HEK293 (cell line): ENCODE measurements around the gene BBX.

Source experiments
- BCL11A ChIP-seq: fragments of 450-650 bp; formaldehyde crosslinking; IDR thresholded peaks from 2 replicates; pipeline ENCODE4 v1.5.1; 2016; ENCODE audit warnings: low read depth, missing biosample characterization, missing genetic modification characterization
- FEZF1 ChIP-seq: fragments of 450-650 bp; formaldehyde crosslinking; IDR thresholded peaks from 2 replicates; pipeline ENCODE4 v1.5.1; 2016; ENCODE audit warnings: missing biosample characterization, missing genetic modification characterization
- GLIS1 ChIP-seq: fragments of 450-650 bp; formaldehyde crosslinking; IDR thresholded peaks from 2 replicates; pipeline ENCODE4 v1.5.1; 2016; ENCODE audit warnings: missing biosample characterization, missing genetic modification characterization
- HOXA7 ChIP-seq: sonication (generic); formaldehyde crosslinking; IDR thresholded peaks from 2 replicates; pipeline ENCODE4 v1.8.1; 2022; ENCODE audit warnings: missing genetic modification reagents, borderline replicate concordance
- KLF10 ChIP-seq: fragments of 450-650 bp; IDR thresholded peaks from 2 replicates; pipeline ENCODE4 v1.5.1; 2018; ENCODE audit warnings: missing biosample characterization, mild to moderate bottlenecking, missing genetic modification characterization
- MYNN ChIP-seq: fragments of 450-650 bp; formaldehyde crosslinking; IDR thresholded peaks from 2 replicates; pipeline ENCODE4 v1.5.1; 2016; ENCODE audit warnings: missing biosample characterization, missing genetic modification characterization, borderline replicate concordance
- PRDM1 ChIP-seq: fragments of 450-650 bp; formaldehyde crosslinking; IDR thresholded peaks from 2 replicates; pipeline ENCODE4; 2016; ENCODE audit warnings: missing biosample characterization, missing genetic modification characterization
- SP3 ChIP-seq: fragments of 450-650 bp; formaldehyde crosslinking; IDR thresholded peaks from 2 replicates; pipeline ENCODE4 v1.5.1; 2016; ENCODE audit warnings: missing biosample characterization, missing genetic modification characterization
- SP7 ChIP-seq: fragments of 450-650 bp; formaldehyde crosslinking; IDR thresholded peaks from 2 replicates; pipeline ENCODE4 v1.5.1; 2016; ENCODE audit warnings: missing biosample characterization, missing genetic modification characterization
- ZBTB1 ChIP-seq: fragments of 450-650 bp; formaldehyde crosslinking; IDR thresholded peaks from 2 replicates; pipeline ENCODE4 v1.5.1; 2016; ENCODE audit warnings: missing biosample characterization, missing genetic modification characterization
- ZBTB17 ChIP-seq: fragments of 450-650 bp; formaldehyde crosslinking; IDR thresholded peaks from 2 replicates; pipeline ENCODE4 v1.5.1; 2016; ENCODE audit warnings: missing biosample characterization, missing genetic modification characterization
- ZEB2 ChIP-seq: fragments of 450-650 bp; formaldehyde crosslinking; IDR thresholded peaks from 2 replicates; pipeline ENCODE4 v1.5.1; 2016; ENCODE audit warnings: missing biosample characterization, missing genetic modification characterization
- ZNF169 ChIP-seq: fragments of 450-650 bp; formaldehyde crosslinking; IDR thresholded peaks from 2 replicates; pipeline ENCODE4 v1.5.1; 2016; ENCODE audit warnings: missing biosample characterization, missing genetic modification characterization
- ZNF2 ChIP-seq: fragments of 450-650 bp; formaldehyde crosslinking; IDR thresholded peaks from 2 replicates; pipeline ENCODE4 v1.5.1; 2016; ENCODE audit warnings: missing biosample characterization, missing genetic modification characterization
- ZNF221 ChIP-seq: fragments of 450-650 bp; formaldehyde crosslinking; IDR thresholded peaks from 2 replicates; pipeline ENCODE4 v1.5.1; 2017; ENCODE audit warnings: missing biosample characterization, missing genetic modification characterization, borderline replicate concordance
- ZNF239 ChIP-seq: fragments of 450-650 bp; formaldehyde crosslinking; IDR thresholded peaks from 2 replicates; pipeline ENCODE4 v1.5.1; 2016; ENCODE audit warnings: missing biosample characterization, missing genetic modification characterization
- ZNF324 ChIP-seq: fragments of 450-650 bp; formaldehyde crosslinking; IDR thresholded peaks from 2 replicates; pipeline ENCODE4 v1.5.1; 2016; ENCODE audit warnings: missing biosample characterization, missing genetic modification characterization
- ZNF354C ChIP-seq: fragments of 450-650 bp; formaldehyde crosslinking; IDR thresholded peaks from 2 replicates; pipeline ENCODE4 v1.5.1; 2016; ENCODE audit warnings: missing biosample characterization, missing genetic modification characterization, low read depth, borderline replicate concordance
- ZNF510 ChIP-seq: fragments of 450-650 bp; formaldehyde crosslinking; IDR thresholded peaks from 2 replicates; pipeline ENCODE4 v1.5.1; 2018; ENCODE audit warnings: mild to moderate bottlenecking, missing genetic modification characterization, missing biosample characterization; ENCODE audit not compliant: insufficient replicate concordance
- ZNF544 ChIP-seq: fragments of 450-650 bp; formaldehyde crosslinking; IDR thresholded peaks from 2 replicates; pipeline ENCODE4 v1.5.0; 2017; ENCODE audit warnings: missing biosample characterization, missing genetic modification characterization
- ZNF624 ChIP-seq: fragments of 450-650 bp; formaldehyde crosslinking; IDR thresholded peaks from 2 replicates; pipeline ENCODE4 v1.5.1; 2017; ENCODE audit warnings: missing biosample characterization, missing genetic modification characterization
- ZNF626 ChIP-seq: fragments of 450-650 bp; sonication (Bioruptor Pico); formaldehyde crosslinking; IDR thresholded peaks from 2 replicates; pipeline ENCODE4 v1.5.1; 2018; ENCODE audit warnings: missing biosample characterization, missing genetic modification characterization, inconsistent platforms
- TF ChIP-seq, protein P1 (sequence below): fragments of 450-650 bp; formaldehyde crosslinking; IDR thresholded peaks from 2 replicates; pipeline ENCODE4 v1.5.1; 2017; ENCODE audit warnings: missing biosample characterization, missing genetic modification characterization
- TF ChIP-seq, protein P2 (sequence below): fragments of 450-650 bp; formaldehyde crosslinking; IDR thresholded peaks from 2 replicates; pipeline ENCODE4 v1.5.1; 2016; ENCODE audit warnings: missing biosample characterization, missing genetic modification characterization
- TF ChIP-seq, protein P3 (sequence below): fragments of 450-650 bp; formaldehyde crosslinking; IDR thresholded peaks from 2 replicates; pipeline ENCODE4 v1.5.1; 2016; ENCODE audit warnings: missing biosample characterization, missing genetic modification characterization
- TF ChIP-seq, protein P4 (sequence below): fragments of 450-650 bp; formaldehyde crosslinking; IDR thresholded peaks from 2 replicates; pipeline ENCODE4 v1.5.1; 2017; ENCODE audit warnings: missing biosample characterization, missing genetic modification characterization
- TF ChIP-seq, protein P5 (sequence below): fragments of 450-650 bp; formaldehyde crosslinking; IDR thresholded peaks from 2 replicates; pipeline ENCODE4 v1.5.1; 2016; ENCODE audit warnings: missing biosample characterization, missing genetic modification characterization

The BBX gene

DNA sequence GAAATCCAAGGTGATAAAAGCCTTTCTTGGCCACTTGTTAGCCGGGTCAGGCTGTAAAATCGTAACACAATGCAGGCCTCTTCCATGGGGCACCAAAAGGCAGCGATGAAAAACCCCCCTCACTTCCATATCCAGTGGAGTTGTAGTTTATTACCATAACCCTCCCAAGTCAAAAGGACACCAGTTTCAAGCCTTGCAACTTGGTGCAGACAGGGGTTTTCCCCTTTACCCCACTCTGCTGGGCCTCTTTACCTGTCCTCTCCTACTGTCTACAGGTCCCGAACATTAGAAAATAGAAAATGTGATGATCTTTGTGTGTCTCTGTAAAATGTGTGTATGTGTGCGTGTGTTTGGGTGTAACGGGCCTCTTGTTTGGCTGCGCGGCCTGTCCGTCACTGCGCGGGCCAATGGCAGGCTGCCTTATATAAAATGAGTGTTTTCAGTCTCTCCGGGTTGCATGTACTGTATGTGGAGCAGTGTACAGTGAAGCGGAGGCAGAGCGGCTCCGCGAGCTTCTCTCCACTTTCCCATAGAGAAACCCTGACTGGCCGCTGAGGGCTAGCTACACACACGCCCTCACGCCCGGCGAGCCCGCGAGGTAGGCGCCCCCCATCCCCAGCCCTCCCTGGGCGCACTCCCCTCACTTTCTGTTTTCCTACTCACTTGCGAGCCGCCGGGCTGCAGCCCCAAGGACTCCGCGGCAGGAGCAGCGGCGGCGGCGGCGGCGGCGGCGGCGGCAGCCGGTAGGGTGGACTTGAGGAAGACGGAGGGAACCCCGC lies at the start of gene BBX (continued):
- TF ChIP-seq MYNN (tag by site-specific recombination) (no peak), ZNF510 (tag by site-specific recombination) (no peak), FEZF1 (tag by site-specific recombination) (peak; percentile 32; the same call in 1 of the 2 replicates), ZBTB1 (no peak), ZBTB17 (peak; percentile 70; the same call in 1 of the 2 replicates), ZNF239 (no peak), ZNF324 (no peak), SP3 (tag by site-specific recombination) (peak; percentile 18; the same call in 1 of the 2 replicates), PRDM1 (tag by site-specific recombination) (peak; percentile 87), ZNF624 (tag by site-specific recombination) (no peak), GLIS1 (tag by site-specific recombination) (peak; percentile 37; the same call in 1 of the 2 replicates), HOXA7 (CRISPR knock-in tag) (no peak), ZNF169 (tag by site-specific recombination) (no peak), ZEB2 (tag by site-specific recombination) (peak; percentile 45; the same call in 1 of the 2 replicates), SP7 (tag by site-specific recombination) (peak; percentile 37), ZNF626 (tag by site-specific recombination) (no peak), ZNF354C (tag by site-specific recombination) (no peak), ZNF2 (tag by site-specific recombination) (peak; percentile 46; the same call in 1 of the 2 replicates), ZNF221 (tag by site-specific recombination) (no peak), BCL11A (tag by site-specific recombination) (no peak), ZNF544 (tag by site-specific recombination) (no peak), KLF10 (tag by site-specific recombination) (no peak)
- TF ChIP-seq, protein P1, sequence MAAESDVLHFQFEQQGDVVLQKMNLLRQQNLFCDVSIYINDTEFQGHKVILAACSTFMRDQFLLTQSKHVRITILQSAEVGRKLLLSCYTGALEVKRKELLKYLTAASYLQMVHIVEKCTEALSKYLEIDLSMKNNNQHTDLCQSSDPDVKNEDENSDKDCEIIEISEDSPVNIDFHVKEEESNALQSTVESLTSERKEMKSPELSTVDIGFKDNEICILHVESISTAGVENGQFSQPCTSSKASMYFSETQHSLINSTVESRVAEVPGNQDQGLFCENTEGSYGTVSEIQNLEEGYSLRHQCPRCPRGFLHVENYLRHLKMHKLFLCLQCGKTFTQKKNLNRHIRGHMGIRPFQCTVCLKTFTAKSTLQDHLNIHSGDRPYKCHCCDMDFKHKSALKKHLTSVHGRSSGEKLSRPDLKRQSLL (tag by site-specific recombination), result no peak
- TF ChIP-seq, protein P2, sequence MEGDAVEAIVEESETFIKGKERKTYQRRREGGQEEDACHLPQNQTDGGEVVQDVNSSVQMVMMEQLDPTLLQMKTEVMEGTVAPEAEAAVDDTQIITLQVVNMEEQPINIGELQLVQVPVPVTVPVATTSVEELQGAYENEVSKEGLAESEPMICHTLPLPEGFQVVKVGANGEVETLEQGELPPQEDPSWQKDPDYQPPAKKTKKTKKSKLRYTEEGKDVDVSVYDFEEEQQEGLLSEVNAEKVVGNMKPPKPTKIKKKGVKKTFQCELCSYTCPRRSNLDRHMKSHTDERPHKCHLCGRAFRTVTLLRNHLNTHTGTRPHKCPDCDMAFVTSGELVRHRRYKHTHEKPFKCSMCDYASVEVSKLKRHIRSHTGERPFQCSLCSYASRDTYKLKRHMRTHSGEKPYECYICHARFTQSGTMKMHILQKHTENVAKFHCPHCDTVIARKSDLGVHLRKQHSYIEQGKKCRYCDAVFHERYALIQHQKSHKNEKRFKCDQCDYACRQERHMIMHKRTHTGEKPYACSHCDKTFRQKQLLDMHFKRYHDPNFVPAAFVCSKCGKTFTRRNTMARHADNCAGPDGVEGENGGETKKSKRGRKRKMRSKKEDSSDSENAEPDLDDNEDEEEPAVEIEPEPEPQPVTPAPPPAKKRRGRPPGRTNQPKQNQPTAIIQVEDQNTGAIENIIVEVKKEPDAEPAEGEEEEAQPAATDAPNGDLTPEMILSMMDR (tag by site-specific recombination), result no peak
- TF ChIP-seq, protein P3, sequence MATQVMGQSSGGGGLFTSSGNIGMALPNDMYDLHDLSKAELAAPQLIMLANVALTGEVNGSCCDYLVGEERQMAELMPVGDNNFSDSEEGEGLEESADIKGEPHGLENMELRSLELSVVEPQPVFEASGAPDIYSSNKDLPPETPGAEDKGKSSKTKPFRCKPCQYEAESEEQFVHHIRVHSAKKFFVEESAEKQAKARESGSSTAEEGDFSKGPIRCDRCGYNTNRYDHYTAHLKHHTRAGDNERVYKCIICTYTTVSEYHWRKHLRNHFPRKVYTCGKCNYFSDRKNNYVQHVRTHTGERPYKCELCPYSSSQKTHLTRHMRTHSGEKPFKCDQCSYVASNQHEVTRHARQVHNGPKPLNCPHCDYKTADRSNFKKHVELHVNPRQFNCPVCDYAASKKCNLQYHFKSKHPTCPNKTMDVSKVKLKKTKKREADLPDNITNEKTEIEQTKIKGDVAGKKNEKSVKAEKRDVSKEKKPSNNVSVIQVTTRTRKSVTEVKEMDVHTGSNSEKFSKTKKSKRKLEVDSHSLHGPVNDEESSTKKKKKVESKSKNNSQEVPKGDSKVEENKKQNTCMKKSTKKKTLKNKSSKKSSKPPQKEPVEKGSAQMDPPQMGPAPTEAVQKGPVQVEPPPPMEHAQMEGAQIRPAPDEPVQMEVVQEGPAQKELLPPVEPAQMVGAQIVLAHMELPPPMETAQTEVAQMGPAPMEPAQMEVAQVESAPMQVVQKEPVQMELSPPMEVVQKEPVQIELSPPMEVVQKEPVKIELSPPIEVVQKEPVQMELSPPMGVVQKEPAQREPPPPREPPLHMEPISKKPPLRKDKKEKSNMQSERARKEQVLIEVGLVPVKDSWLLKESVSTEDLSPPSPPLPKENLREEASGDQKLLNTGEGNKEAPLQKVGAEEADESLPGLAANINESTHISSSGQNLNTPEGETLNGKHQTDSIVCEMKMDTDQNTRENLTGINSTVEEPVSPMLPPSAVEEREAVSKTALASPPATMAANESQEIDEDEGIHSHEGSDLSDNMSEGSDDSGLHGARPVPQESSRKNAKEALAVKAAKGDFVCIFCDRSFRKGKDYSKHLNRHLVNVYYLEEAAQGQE (tag by site-specific recombination), result no peak
- TF ChIP-seq, protein P4, sequence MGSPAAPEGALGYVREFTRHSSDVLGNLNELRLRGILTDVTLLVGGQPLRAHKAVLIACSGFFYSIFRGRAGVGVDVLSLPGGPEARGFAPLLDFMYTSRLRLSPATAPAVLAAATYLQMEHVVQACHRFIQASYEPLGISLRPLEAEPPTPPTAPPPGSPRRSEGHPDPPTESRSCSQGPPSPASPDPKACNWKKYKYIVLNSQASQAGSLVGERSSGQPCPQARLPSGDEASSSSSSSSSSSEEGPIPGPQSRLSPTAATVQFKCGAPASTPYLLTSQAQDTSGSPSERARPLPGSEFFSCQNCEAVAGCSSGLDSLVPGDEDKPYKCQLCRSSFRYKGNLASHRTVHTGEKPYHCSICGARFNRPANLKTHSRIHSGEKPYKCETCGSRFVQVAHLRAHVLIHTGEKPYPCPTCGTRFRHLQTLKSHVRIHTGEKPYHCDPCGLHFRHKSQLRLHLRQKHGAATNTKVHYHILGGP (tag by site-specific recombination), result no peak
- TF ChIP-seq, protein P5, sequence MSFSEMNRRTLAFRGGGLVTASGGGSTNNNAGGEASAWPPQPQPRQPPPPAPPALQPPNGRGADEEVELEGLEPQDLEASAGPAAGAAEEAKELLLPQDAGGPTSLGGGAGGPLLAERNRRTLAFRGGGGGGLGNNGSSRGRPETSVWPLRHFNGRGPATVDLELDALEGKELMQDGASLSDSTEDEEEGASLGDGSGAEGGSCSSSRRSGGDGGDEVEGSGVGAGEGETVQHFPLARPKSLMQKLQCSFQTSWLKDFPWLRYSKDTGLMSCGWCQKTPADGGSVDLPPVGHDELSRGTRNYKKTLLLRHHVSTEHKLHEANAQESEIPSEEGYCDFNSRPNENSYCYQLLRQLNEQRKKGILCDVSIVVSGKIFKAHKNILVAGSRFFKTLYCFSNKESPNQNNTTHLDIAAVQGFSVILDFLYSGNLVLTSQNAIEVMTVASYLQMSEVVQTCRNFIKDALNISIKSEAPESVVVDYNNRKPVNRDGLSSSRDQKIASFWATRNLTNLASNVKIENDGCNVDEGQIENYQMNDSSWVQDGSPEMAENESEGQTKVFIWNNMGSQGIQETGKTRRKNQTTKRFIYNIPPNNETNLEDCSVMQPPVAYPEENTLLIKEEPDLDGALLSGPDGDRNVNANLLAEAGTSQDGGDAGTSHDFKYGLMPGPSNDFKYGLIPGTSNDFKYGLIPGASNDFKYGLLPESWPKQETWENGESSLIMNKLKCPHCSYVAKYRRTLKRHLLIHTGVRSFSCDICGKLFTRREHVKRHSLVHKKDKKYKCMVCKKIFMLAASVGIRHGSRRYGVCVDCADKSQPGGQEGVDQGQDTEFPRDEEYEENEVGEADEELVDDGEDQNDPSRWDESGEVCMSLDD (tag by site-specific recombination), result no peak
